ENCODE measurements around the gene AP1S1. TPM values are rescaled to one million over a fixed set of nuclear protein-coding genes. Genes with fewer than 3 reads are reported as not detected.

AP1S1 gene
- total and polyA plus RNA-seq, 2 of the 13 experiments (the other 11 are each of a cell fraction or from before 2014, with no cell fraction given) = 57.5 to 68.1 TPM

- TF ChIP-seq ZNF687 (CRISPR knock-in tag; IDR thresholded peaks at IDR 0.05) (peak; percentile 41), ZNF713 (CRISPR knock-in tag; IDR thresholded peaks at IDR 0.05) (0 out of 2 replicates have a peak, but pooled peaks have one; percentile 29), RBM22 (optimal IDR thresholded peaks at IDR 0.05; ENCODE audit: low read length) (peak; percentile 44), ZNF557 (CRISPR knock-in tag; IDR thresholded peaks at IDR 0.05) (peak; percentile 50; the same call in 1 of the 2 replicates), ZNF556 (CRISPR knock-in tag; IDR thresholded peaks at IDR 0.05; ENCODE audit: borderline replicate concordance) (no peak), RBFOX2 (IDR thresholded peaks at IDR 0.05; ENCODE audit: low read depth, low read length) (no peak)
- TF ChIP-seq, protein P1, sequence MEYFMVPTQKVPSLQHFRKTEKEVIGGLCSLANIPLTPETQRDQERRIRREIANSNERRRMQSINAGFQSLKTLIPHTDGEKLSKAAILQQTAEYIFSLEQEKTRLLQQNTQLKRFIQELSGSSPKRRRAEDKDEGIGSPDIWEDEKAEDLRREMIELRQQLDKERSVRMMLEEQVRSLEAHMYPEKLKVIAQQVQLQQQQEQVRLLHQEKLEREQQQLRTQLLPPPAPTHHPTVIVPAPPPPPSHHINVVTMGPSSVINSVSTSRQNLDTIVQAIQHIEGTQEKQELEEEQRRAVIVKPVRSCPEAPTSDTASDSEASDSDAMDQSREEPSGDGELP (IDR thresholded peaks at IDR 0.05; ENCODE audit: borderline replicate concordance, low read depth) = no peak
- TF ChIP-seq, protein P2, sequence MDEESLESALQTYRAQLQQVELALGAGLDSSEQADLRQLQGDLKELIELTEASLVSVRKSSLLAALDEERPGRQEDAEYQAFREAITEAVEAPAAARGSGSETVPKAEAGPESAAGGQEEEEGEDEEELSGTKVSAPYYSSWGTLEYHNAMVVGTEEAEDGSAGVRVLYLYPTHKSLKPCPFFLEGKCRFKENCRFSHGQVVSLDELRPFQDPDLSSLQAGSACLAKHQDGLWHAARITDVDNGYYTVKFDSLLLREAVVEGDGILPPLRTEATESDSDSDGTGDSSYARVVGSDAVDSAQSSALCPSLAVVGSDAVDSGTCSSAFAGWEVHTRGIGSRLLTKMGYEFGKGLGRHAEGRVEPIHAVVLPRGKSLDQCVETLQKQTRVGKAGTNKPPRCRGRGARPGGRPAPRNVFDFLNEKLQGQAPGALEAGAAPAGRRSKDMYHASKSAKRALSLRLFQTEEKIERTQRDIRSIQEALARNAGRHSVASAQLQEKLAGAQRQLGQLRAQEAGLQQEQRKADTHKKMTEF (CRISPR knock-in tag; IDR thresholded peaks at IDR 0.05) = no peak
These were observed 46.2 kb downstream of the AP1S1 start (continued) for GRCh38 chr7:101200504-101200861.

All from HepG2 (cell line).